MV-4-11 (cell line): ENCODE data around the gene HTT.
A peak's percentile ranks its signal among the peaks of the same experiment; 100 is the strongest.

Experiments used
- DNase-seq: peaks from one replicate; lab custom pipeline; 2025; lab: John Stamatoyannopoulos, UW

The HTT gene

DNA sequence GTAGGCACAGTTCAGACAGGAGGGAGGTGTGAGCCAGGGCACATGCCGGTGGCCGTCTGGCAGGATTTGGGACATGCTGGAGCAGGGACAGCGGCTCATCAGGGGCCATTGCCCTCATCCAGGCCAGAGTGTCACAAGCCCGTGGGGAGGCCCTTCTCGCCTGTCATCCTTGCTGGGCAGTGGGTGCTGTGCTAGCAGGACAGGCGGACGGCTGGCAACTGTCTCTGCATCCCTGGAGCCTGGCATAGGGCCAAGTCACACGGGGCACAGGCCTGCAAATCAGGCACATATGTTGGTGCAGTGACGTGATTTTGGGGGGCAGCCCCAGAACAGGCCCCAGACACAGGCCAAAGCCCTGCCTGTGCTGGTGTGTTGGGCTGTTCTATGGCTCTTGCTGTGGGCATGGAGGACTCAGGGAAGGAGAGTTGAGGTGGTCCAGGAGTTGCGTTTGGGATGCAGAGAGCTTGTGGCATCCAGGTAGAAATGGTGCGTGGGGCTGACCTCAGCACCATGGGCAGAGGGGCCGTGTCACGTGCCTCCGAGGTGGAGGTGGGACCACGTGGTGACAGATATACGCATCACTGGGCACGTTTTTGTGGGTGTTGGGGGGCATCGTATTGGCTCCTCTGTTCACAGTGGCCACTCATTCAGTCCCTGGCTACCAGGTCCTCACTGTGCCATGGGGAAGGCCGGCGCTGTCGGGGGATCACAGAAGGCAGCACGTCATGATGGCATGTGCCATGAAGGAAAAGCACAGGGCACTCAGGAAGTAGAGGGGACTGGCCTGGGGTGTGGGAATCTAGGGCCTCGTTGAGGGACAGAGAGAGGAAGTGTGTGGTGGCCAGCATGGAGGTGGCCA is 159.9 kb downstream of the HTT start:
- DNase-seq, result no peak

DNA sequence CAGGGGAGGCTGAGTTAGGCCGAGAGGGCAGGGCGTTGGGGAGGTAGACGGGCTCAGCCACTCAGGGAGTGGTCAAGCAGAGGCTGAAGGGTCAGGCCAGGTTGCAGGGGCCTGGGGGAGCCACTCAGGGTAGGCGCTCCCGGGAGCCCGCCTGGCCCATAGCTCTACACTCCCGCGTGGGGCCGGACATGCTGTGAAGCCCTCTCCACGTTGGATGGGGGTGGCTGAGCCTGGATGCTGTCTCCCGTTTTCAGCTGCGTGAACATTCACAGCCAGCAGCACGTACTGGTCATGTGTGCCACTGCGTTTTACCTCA is 160.5 kb downstream of the HTT start:
- no peak for DNase-seq

DNA sequence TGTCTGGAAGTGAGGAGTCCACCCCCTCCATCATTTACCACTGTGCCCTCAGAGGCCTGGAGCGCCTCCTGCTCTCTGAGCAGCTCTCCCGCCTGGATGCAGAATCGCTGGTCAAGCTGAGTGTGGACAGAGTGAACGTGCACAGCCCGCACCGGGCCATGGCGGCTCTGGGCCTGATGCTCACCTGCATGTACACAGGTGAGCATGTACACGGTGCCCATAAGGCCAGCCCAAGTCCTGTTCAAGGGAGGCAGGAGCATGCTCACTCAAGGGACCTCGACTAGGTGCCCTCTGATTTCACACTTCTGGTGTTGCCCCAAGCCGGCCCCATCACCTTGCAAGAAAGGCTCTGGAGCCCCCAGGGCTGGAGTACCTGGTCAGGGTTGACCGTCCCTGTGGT is 161.1 kb downstream of the HTT start:
- DNase-seq, result no peak

DNA sequence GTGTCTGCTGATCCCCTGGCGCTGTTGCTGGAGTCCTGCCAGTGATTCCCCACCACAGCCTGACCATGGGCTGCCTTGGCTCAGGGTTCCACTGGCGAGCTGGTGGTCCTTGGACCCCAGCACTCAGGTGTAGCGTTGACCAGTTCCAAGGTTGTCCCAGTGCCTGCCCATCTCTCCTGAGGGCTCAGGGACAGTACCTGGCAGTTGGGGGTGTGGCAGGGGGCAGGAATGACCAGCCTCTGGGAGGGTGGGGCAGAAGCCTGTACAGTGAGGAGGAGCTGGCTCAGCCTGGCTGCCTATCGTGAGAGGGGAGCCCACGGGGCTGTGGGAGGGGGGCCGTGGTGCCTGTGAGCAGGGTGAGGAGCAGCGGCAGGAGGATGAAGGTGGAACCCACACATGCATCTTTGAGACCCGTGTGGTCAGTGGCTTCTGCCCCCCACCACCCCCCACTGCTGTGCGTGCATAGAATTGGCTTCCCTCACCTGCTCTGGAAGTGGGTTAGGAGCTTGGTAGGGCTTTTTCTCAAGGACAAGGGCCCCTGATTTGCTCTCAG is 161.9 kb downstream of the HTT start:
- no peak for DNase-seq

DNA sequence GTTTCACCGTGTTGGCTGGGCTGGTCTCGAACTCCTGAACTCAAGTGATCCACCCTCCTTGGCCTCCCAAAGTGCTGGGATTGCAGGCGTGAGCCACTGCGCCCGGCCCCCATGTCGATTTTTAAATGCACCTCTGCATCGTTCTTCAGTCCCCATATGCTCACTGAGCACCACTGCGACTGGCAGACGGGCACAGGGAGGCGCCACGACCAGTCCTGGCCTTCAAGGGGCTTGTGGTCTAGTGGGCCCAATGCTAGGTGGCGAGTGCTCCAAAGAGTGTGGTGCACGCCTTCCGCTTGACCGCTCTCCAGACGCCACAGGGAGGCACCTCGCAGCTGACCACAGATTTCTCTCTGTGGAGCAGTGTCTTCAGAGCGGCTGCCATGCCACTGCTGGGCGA is 162.8 kb downstream of the HTT start:
- no peak for DNase-seq

DNA sequence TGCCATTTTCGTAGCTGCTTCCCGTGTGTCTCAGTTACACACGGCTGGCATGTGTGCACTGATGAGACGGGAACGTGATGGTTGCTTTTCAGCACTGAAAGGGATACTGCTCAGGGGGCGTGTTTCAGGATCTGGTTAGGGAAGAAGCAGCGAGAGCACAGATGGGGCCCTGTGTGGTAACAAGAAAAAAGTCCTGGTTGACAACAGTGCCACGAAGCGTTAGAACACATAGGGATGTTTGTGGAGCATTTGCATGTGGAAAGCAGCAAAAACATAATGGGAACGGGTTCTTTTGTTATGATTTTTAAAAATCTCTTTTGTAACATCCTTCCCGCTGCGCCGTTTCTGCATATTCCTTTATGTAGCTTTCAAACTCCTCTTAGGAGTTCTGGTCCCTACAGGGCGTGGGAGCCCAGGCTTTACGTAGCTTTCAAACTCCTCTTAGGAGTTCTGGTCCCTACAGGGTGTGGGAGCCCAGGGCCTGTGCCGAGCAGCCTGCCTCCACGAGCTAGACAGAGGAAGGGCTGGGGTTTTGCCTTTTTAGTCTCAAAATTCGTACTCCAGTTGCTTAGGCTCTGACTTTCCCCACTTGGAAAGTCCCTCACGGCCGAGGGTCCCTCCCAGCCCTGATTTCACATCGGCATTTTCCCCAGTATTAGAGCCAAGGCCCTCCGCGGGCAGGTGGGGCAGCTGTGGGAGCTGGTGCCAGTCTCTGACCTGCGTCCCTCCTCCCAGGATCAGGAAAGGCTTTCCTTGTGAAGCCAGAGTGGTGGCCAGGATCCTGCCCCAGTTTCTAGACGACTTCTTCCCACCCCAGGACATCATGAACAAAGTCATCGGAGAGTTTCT is 163.5 kb downstream of the HTT start:
- no peak for DNase-seq

DNA sequence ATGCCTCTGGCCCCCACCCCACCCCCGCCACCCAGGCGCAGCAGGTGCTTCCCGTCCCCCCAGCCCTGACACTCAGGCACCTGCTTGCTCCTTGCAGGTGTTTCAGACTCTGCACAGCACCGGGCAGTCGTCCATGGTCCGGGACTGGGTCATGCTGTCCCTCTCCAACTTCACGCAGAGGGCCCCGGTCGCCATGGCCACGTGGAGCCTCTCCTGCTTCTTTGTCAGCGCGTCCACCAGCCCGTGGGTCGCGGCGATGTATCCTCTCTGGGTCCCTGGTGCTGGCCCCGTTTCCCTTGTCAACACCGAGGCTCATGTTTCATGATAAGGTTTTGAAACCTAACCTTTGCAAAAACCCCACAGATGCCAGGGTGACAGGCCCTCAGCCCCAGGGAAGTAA is 164.2 kb downstream of the HTT start:
- DNase-seq, result no peak

DNA sequence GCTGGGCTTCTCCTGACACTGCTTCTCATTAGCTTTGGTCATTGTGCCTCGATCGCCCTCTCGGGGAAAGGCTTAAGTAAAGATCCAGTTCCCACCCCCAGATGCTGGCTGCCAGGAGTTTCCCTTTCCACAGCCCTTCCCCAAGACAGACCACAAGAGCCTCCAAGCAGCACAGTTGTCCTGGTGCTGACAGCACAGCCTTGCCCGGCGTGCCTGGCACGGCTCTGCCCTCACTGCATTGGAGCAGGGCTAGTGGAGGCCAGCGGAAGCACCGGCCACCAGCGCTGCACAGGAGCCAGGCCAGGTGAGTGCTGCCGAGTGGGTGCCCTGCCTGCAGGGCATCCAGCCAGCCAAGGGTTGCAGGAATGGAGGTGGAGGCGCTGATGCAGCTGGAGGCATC is 164.8 kb downstream of the HTT start:
- no peak for DNase-seq

DNA sequence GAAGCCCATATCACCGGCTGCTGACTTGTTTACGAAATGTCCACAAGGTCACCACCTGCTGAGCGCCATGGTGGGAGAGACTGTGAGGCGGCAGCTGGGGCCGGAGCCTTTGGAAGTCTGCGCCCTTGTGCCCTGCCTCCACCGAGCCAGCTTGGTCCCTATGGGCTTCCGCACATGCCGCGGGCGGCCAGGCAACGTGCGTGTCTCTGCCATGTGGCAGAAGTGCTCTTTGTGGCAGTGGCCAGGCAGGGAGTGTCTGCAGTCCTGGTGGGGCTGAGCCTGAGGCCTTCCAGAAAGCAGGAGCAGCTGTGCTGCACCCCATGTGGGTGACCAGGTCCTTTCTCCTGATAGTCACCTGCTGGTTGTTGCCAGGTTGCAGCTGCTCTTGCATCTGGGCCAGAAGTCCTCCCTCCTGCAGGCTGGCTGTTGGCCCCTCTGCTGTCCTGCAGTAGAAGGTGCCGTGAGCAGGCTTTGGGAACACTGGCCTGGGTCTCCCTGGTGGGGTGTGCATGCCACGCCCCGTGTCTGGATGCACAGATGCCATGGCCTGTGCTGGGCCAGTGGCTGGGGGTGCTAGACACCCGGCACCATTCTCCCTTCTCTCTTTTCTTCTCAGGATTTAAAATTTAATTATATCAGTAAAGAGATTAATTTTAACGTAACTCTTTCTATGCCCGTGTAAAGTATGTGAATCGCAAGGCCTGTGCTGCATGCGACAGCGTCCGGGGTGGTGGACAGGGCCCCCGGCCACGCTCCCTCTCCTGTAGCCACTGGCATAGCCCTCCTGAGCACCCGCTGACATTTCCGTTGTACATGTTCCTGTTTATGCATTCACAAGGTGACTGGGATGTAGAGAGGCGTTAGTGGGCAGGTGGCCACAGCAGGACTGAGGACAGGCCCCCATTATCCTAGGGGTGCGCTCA is 165.8 kb downstream of the HTT start:
- DNase-seq, result no peak

DNA sequence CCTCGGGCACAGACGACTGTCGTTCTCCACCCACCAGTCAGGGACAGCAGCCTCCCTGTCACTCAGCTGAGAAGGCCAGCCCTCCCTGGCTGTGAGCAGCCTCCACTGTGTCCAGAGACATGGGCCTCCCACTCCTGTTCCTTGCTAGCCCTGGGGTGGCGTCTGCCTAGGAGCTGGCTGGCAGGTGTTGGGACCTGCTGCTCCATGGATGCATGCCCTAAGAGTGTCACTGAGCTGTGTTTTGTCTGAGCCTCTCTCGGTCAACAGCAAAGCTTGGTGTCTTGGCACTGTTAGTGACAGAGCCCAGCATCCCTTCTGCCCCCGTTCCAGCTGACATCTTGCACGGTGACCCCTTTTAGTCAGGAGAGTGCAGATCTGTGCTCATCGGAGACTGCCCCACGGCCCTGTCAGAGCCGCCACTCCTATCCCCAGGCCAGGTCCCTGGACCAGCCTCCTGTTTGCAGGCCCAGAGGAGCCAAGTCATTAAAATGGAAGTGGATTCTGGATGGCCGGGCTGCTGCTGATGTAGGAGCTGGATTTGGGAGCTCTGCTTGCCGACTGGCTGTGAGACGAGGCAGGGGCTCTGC is 166.5 kb downstream of the HTT start:
- DNase-seq, result no peak

DNA sequence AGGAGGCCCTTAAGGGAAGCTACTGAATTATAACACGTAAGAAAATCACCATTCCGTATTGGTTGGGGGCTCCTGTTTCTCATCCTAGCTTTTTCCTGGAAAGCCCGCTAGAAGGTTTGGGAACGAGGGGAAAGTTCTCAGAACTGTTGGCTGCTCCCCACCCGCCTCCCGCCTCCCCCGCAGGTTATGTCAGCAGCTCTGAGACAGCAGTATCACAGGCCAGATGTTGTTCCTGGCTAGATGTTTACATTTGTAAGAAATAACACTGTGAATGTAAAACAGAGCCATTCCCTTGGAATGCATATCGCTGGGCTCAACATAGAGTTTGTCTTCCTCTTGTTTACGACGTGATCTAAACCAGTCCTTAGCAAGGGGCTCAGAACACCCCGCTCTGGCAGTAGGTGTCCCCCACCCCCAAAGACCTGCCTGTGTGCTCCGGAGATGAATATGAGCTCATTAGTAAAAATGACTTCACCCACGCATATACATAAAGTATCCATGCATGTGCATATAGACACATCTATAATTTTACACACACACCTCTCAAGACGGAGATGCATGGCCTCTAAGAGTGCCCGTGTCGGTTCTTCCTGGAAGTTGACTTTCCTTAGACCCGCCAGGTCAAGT is 167.5 kb downstream of the HTT start:
- no peak for DNase-seq

DNA sequence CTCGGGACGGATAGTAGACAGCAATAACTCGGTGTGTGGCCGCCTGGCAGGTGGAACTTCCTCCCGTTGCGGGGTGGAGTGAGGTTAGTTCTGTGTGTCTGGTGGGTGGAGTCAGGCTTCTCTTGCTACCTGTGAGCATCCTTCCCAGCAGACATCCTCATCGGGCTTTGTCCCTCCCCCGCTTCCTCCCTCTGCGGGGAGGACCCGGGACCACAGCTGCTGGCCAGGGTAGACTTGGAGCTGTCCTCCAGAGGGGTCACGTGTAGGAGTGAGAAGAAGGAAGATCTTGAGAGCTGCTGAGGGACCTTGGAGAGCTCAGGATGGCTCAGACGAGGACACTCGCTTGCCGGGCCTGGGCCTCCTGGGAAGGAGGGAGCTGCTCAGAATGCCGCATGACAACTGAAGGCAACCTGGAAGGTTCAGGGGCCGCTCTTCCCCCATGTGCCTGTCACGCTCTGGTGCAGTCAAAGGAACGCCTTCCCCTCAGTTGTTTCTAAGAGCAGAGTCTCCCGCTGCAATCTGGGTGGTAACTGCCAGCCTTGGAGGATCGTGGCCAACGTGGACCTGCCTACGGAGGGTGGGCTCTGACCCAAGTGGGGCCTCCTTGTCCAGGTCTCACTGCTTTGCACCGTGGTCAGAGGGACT is 168.8 kb downstream of the HTT start:
- no peak for DNase-seq

DNA sequence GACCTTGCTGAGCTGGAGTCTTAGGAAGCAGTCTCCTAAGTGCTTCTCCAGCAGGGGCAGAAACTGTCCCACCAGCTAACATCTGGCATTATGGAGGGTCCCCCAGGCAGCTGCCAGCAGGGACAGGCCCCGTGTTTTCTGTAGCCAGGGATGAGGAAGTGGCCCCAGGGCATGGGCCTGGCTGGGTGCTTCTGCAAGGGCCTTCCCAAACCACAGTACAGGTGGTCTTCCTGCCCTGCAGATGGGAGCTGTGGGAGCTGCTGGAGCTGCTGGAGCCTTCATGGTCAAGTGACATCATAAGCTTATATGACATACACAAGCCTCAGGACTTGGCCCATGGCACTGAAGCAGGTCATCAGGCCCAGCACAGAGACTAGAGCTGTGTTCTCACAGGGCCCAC is 169.5 kb downstream of the HTT start:
- DNase-seq, result peak; percentile 41

DNA sequence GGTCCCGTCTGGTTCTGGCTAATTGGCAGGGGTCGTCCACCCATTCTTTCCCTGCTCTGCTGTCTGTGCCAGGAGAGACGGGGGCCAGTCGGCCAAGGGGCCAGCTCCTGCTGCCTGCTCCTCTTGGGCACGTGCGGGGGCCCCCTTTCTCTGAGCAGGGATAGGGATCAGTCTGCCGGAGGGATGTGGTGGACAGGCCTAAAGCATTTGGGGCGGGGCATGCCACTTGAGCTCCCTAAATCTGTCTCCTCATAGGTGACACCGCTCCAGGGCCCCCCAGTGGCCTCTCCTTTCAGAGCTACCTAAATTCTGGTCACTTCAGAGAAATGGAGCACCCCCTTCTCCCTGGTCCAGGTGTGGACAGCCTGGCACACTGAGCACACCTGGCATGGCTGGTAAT is 170.3 kb downstream of the HTT start:
- DNase-seq, result no peak

DNA sequence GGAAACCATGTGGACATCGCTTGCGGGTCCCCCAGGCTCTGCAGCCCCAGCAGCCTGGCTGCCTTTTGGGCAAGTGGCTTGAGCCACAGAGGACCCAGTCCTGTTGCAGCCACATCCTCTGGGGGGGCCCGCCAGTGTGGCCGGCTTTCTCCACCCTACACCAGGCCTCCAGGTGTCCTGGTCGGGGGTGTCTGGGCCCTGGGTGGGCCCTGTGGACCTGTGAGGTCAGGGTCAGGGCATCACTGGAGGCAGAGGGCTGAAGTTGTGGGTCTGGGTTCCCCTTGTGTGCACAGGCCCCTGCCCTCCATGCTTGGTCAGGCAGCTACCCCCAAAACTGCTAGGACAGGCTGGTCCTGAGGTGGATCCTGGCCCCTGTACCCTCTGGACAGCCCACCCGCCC is 171.2 kb downstream of the HTT start:
- DNase-seq, result no peak

DNA sequence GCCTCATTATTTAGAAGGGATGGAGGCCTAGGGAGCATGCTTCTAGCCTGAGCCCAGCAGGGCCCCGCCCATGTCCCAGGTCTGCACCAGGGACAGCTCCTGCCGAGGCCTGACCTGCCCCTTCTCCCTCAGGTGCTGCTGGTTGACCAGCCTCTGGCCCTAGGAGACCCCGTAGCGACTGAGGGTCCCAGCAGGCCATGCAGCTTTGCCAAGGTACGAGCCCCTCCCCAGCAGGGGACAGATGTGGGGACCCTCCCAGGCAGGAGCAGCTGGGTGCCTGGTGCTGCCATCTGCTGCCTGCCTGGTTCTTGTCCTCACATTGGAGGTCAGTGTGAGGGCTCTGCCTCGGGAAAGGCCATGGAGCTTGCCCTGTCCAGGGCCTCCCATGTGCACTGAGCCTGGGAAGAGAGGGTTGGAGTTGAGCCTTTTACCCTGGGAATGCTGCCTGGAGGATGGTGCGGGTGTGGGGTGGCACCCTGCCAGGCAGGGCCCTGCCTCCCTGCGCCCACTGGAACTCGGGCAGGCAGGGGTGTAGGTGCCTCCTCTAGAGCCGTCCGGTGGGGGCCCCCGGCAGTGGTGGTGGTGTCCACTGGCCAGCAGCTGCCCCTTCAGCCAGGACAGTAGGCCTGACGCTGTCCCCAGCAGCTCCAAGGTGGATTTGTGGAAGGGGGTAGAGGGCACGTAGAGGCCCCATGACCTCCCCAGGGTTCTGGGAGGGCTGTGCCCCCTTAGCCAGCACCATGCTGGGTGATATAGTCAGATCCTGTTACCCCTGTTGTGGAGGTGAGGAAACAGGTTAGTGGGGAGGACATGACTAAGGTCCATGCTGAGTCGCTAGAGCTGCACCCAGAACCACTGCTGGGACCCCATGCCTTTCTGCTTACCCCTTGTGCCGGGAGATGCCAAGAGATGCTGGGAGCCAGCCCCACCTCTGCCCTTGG is 172.2 kb downstream of the HTT start:
- DNase-seq, result no peak

DNA sequence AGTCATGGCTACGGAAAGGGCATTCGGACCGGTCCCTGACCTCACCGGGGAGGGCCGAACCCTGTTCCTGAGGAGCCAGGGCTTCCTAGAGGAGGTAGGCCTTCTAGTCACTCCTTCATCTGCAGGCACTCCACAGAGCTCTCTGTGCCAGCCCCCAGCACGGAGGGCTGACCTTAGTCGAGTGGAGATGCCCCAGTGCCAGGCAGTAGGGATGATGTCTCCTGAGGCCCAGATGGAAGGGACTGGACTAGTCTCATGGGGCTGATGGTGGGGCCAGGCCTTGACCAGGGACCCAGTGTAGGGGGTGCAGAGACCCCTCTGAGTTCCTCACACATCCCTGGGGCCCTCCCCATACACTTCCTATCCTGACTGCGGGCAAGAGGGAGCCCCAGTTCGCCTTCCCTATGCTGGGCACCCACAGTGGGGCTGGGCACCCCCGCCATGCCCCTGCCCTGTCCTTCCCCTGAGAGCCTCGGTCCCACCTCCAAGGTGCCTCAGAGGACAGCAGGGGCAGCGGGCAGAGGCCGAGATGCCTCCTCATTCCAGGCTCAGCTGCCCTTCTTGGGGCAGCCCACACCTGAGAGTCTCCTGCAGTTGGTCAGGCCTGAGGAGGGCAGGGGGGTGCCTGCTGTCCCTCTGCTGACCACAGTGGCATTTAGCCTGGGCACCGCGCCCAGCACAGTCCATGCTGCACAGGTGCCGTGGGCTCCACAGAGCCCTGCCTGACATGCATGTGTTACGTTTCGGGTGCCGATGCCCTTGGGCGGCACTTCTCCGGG is 173.1 kb downstream of the HTT start:
- no peak for DNase-seq

DNA sequence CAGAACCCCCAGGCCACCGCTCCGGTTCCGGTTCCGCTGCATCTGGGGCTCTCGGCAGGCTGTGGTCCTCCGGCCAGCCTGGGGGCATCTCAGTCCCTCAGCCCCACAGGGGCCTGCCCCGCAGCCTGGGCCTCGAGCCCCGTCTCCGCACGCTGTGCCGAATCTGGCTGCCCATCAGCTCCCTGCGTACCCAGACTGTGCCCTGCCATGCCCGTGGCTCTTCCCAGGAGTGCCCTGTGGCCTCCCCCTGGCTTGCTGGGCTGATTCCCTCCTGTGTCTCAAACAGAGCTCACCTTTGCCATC is 173.6 kb downstream of the HTT start:
- DNase-seq, result no peak
